Measurements from ENCODE around the gene LRRFIP1.

LRRFIP1 gene

GRCh38 chr2:237801466-237801865 lies 174.1 kb downstream of the LRRFIP1 start:
- no peak for DNase-seq (ENCODE audit: low read depth)
- TF ChIP-seq, protein P1, sequence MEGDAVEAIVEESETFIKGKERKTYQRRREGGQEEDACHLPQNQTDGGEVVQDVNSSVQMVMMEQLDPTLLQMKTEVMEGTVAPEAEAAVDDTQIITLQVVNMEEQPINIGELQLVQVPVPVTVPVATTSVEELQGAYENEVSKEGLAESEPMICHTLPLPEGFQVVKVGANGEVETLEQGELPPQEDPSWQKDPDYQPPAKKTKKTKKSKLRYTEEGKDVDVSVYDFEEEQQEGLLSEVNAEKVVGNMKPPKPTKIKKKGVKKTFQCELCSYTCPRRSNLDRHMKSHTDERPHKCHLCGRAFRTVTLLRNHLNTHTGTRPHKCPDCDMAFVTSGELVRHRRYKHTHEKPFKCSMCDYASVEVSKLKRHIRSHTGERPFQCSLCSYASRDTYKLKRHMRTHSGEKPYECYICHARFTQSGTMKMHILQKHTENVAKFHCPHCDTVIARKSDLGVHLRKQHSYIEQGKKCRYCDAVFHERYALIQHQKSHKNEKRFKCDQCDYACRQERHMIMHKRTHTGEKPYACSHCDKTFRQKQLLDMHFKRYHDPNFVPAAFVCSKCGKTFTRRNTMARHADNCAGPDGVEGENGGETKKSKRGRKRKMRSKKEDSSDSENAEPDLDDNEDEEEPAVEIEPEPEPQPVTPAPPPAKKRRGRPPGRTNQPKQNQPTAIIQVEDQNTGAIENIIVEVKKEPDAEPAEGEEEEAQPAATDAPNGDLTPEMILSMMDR (IDR thresholded peaks at IDR 0.05; ENCODE audit: insufficient read depth, low read depth, low read length, missing control alignments), result no peak
- H3K4me3 ChIP-seq (ENCODE audit: low read length), result no peak overlapping the region

DNA sequence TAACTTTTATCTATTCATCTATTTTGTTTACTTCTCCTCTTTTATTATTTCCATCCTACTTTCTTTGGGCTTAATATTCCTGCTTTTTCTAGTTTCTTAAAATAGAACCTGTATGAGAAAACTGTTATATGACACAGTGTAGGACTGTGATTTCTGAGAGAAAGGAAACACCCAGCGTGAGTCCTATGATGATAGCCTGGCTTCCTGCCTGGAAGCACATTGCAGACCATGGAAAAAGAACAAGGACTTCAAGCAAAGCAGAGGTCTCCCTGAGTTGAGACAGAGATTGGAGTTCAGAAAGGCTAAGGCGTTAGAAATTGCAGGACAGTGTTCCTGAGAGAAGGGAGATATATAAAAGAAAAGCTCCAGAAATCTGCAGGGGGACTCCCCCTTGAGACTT lies 178.9 kb downstream of the LRRFIP1 start:
- TF ChIP-seq, protein P1 (IDR thresholded peaks at IDR 0.05; ENCODE audit: insufficient read depth, low read depth, low read length, missing control alignments), result no peak
- no peak for DNase-seq (ENCODE audit: low read depth)
- H3K4me3 ChIP-seq (ENCODE audit: low read length), result no peak overlapping the region

- H3K4me3 ChIP-seq (ENCODE audit: low read length), result no peak overlapping the region
- no peak for DNase-seq (ENCODE audit: low read depth)
- TF ChIP-seq, protein P1 (IDR thresholded peaks at IDR 0.05; ENCODE audit: insufficient read depth, low read depth, low read length, missing control alignments), result no peak
Observed at GRCh38 chr2:237815637-237816036, 188.2 kb downstream of the LRRFIP1 start.

- TF ChIP-seq, protein P1 (IDR thresholded peaks at IDR 0.05; ENCODE audit: insufficient read depth, low read depth, low read length, missing control alignments), result no peak
- no peak for DNase-seq (ENCODE audit: low read depth)
- no peak overlapping the region for H3K4me3 ChIP-seq (ENCODE audit: low read length)
Observed at GRCh38 chr2:237816531-237816930, 189.1 kb downstream of the LRRFIP1 start.

DNA sequence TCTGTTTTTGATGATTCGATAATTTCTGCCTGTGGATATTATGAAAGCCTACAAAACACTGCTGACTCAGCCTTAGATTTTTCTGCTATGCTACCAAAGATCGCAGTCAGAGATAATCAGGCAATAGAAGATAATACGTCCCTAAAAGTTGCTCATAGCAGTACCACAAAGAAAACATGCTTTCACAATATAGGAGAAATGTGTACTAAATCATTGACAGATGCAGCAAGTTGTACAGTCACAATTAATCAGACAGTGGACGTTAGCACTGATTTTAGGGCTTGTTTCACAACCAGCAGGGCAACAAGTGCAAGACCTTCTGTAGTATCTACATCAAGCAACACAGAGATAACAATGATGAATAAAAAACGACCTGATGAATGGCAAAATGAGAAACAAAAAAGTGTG lies 190.7 kb downstream of the LRRFIP1 start:
- DNase-seq (ENCODE audit: low read depth), result peak; percentile 75
- H3K4me3 ChIP-seq (ENCODE audit: low read length), result no peak overlapping the region
- TF ChIP-seq, protein P1 (IDR thresholded peaks at IDR 0.05; ENCODE audit: insufficient read depth, low read depth, low read length, missing control alignments), result no peak

- TF ChIP-seq, protein P1 (IDR thresholded peaks at IDR 0.05; ENCODE audit: insufficient read depth, low read depth, low read length, missing control alignments), result no peak
- DNase-seq (ENCODE audit: low read depth), result peak; percentile 33
- no peak overlapping the region for H3K4me3 ChIP-seq (ENCODE audit: low read length)
Observed at GRCh38 chr2:237819231-237819630, 191.8 kb downstream of the LRRFIP1 start.

GRCh38 chr2:237820421-237820820 lies 193.0 kb downstream of the LRRFIP1 start:
- peak; percentile 60 for DNase-seq (ENCODE audit: low read depth)
- TF ChIP-seq, protein P1 (IDR thresholded peaks at IDR 0.05; ENCODE audit: insufficient read depth, low read depth, low read length, missing control alignments), result no peak

More at GRCh38 chr2:237820421-237820820, 193.0 kb downstream of the LRRFIP1 start:
- no peak overlapping the region for H3K4me3 ChIP-seq (ENCODE audit: low read length)

Measured in epithelial cell of esophagus (primary cell).